NCI-H146 (cell line): ENCODE data around the gene HAVCR2.

Source experiments
- DNase-seq: peaks from one replicate; lab custom pipeline; 2025; lab: John Stamatoyannopoulos, UW

HAVCR2 gene

GRCh38 chr5:157045601-157046000 lies 63.2 kb downstream of the HAVCR2 start:
- DNase-seq: no peak

- DNase-seq: no peak
Observed at GRCh38 chr5:157038568-157039187, 70.2 kb downstream of the HAVCR2 start.
